HG03521 (cell line): Measurements from ENCODE around the gene MAST3.
A peak's percentile ranks its signal among the peaks of the same experiment; 100 is the strongest.

Experiments
- ATAC-seq: cut with Tn5 transposase; IDR thresholded peaks from one replicate; pipeline ENCODE4 v1.9.1; 2021; ENCODE audit warnings: mild to moderate bottlenecking, moderate library complexity; ENCODE audit not compliant: unreplicated experiment

The MAST3 gene

DNA sequence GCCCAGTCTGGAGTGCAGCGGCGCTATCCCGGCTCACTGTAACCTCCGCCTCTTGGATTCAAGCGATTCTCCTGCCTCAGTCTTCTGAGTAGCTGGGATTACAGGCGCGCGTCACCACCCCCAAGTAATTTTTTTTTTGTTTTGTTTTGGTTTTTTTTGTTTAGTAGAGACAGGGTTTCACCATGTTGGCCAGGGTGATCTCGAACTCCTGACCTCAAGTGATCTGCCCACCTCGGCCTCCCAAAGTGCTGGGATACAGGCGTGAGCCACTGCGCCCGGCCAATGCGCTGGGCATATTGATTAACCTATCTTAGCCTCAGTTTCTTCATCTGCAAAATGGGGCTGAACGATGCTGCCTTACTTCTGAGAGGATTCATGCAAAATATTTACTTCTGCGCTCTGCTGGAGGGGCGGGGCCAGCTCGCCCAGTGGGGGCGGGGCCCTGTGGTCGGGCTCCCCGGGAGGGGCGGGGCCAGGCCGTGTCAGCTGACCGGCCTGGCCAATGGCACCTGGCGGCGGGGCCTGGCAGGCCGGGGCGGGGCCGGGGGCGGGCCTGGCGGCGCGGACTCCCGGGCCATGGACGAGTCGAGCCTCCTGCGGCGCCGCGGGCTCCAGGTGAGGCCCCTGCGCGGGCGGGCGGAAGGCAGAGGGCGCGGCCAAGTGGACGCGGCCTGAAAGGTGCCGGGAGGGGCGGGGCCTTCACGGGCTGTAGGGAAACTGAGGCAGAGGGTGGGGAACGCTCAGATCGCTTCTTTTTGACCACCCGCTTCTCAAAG is at the start of gene MAST3:
TSS of gene MAST3 (plus strand) at position 562 of the 776 bp plus-strand sequence. CDS start at position 577, 15 bp downstream.
- peak; percentile 73 for ATAC-seq

DNA sequence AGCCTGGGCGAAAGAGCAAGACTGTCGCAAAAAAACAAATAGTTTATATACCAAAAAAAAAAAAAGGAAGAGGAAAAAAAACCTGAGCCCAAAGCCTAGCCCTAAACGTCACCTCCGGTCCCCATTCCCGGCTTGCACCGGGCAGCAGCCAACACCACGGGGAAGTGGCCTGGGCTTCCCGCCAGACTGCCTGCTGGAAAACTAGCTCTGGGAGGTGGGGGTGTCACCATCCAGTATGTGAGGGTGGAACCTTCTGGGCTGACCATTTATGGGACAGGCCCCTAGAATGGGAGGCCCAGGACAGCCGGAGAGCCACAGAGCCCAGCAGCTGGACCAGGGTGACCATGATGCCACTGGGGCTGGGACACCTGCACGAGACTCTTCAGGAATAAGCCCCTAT is 48.2 kb upstream of the MAST3 start:
- ATAC-seq, result no peak

DNA sequence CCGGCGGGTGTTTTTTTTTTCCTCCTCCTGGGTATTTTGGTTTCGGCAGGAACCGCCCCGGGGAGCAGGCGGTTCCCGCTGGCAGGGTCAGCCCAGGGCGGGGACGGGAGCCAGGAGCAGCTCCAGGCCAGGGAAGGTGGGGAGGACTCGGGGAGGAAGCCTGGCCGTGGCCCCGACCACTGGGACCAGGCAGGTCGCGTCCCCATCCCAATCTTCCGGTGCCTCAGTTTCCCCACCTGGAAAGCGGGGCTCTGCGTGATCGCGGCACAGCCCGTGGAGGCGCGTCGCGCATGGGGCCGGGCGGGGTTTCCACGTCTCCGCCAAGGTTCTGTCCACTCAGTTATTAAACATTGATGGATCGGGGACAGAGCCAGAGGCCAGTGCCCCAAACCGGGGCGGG is 45.7 kb upstream of the MAST3 start:
- ATAC-seq, result no peak

DNA sequence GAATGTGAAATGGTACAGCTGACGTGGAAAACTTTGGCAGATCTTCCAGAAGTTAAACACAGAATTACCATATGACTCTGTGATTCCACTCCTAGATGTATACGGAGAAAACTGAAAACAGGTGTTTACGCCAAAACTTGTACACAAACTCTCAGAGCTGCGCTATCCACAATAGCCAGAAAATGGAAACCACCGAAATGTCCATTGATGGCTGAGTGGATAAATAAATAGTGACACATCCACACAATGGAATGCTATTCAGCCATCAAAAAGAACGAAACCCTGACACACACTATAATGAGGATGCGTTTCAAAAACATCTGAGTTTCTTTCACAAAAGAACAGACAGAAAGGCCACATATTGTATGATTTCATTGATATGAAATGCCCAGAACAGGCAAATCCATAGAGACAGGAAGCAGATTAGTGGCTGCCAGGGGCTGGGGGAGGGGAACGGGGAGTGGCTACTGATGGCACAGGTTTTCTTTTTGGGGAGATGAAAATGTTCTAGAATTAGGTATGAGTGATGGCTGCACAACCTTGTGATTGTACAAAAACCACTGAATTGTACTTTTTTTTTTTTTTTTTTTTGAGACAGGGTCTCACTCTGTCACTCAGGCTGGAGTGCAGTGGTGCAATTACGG is 43.9 kb upstream of the MAST3 start:
- no peak for ATAC-seq

DNA sequence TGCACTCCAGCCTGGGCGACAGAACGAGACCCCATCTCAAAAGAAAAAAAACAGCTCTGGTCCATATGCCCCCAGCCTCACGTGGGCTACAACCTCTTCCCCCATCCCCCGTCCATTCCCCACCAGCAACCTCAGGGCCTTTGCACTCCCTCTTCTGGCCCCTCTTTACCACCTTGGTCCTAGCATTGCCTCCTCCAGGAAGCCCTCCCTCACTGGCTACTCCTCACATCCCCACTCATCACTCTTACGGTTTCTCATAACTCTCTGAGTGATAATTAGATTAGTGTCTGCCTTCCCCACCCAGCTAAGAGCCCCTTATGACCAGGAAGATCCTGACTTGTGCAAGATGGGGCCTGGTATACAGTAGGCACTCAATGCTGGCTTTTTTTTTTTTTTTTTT is 41.6 kb upstream of the MAST3 start:
- no peak for ATAC-seq

DNA sequence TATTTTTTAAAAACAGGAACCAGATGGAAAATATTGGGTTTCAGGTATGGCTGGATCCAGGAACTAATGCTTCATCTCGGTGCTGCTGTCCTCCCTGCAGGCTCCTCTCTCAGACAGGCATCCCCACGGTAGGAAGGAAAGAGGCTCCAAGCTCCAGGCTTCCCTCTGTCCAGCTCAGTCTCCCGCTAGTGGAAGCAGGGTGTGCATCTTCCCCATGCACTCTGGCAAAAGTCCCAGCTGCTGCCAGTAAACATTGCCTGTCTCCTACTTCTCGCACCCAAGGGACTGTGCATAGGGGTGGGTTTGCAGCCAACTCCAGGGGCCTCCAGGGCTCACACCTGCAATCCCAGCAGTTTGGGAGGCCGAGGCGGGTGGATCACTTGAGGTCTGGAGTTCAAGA is 40.0 kb upstream of the MAST3 start:
- ATAC-seq, result no peak

DNA sequence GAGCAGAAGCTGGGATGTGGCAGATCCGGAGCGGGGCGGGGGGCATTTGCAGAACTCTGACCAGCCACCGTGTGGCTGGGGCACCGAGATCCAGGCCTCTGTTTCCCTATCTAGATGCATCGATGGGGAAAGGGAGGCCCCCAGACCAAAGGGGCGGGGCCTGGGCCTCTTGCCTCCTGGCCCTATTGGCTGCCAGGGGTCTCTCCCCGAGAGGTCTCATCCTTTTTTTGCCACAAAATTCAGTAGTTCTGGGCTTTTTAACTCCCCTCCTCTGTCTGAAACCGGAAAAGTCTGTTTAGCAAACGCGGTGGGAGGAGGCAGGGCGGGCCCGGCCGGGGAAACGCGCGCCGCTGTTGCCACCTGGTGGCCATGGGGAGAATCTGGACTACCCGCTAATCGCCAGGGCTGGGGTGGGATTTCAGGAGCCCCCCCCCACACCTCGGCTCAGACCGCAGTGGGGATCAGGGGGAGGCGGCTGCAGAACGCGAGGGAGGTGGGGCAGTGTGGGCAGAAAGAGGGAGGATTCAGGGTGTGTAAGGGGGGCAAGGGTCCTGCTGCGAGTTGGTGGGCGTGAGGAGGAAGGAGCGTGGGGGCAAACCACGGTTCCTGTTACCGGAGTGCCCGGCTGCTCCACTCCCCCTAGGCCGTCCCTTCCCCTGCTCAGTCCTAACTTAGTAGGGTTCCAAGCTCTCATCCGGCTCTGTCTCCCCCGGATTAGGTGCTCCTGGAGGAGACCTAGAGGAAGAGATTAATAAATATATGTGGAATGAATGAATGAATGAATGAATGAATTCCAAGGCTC is 39.2 kb upstream of the MAST3 start:
- ATAC-seq, result no peak

DNA sequence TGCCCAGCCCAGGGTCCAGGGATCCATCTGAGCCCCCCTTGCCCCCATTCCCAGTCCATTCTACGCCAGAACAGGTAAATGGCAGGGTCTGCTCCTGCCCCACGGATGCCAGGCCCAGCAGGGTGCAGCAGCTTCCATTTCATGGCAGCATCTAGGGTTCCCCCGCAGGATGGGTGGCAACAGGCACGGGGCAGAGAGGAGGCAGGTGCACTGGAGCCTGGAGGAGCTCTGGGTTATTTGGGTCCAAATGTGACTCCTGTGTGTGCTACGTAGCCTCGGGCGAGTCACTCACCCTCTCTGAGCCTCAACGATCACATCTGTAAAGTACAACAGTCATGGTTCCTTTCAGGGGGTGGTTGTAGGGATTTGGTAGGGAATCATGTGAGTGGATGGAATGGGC is 38.3 kb upstream of the MAST3 start:
- no peak for ATAC-seq

DNA sequence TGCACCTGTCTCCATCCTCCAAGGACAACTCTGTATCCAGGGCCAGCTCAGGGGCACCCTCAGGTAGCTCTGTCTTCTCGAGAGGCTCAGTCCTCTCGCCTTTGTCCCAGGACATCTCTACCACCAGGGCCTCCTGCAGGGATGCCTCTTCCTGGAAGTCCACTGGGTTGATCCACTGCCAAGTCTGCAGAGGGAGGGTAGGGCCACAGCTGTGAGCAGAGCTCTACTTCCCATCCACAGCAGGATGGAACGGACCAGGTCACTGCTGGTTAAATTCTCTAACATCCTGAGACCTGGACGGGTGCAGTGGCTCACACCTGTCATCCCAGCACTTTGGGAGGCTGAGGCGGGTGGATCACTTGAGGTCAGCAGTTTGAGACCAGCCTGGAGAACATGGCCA is 37.7 kb upstream of the MAST3 start:
- ATAC-seq, result no peak

DNA sequence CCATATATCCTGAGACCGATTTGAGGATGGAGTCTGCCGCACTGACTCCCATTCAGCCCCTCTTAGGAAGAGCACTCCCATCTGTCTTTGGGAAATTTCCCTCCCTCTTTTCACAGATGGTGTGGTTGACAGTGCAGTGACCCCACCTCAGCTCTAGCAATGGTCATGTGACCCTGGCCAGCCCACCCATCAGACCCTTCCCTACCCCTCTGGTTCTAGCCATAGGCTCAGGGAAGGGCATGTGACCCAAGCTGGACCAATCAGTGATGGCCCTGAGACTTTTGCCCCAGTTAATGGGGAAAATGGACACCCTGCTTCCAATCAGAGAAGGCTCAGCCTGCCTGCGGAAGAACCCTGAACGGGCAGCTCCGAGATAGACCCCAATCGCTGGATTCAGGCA is 37.1 kb upstream of the MAST3 start:
- no peak for ATAC-seq

DNA sequence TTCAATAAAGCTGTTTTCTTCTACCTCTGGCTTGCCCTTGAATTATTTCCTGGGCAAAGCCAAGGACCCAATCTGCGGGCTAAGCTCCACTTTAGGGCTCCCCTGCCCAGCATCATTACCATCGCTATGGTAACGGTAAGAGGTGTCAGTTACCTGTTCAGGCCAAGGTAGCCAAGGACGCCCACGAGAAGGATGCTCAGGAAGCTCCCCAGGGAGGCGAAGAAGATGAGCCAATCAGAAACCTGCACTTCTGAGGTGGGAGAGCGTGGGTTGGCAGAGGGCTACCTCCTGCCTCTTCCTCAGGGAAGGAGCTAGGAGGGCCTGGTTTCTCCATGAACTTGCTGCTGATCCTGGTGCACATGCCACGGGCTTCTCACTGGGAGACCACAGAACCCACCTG is 35.5 kb upstream of the MAST3 start:
- ATAC-seq, result no peak

DNA sequence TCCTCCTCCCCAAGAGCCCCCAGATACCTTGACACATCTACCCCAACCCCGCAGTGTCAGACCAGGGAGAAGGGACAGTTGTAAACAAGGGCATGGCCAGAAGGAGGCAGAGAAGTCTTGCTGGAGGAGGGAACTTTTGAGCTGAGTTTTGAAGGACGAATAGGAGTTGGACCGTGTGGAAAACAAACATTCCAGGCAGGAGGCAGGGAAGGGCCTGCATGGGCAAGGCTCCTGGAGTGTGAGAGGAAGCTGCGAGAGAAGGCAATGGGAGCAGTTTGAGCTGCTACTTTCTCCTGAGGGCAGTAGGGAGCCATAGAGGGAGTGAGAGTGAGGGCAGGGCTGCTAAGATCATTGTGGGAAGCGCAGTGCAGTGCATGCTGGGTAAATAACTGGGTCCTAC is 34.1 kb upstream of the MAST3 start:
- no peak for ATAC-seq

DNA sequence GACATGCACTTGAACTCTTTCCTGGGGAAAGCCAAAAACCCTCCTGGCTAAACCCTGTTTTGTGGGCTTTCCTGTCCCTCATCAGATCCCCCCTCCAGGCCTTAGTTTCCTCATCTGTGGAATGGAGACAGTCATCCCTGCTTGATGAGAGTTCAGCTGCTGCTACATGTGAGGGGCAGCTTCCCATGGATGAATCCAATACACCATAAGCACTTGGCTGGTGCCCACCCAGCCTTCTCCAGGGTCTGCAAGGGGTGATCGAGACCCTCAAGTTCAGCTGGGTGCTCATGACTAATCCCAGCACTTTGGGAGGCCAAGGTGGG is 32.4 kb upstream of the MAST3 start:
- ATAC-seq, result no peak

DNA sequence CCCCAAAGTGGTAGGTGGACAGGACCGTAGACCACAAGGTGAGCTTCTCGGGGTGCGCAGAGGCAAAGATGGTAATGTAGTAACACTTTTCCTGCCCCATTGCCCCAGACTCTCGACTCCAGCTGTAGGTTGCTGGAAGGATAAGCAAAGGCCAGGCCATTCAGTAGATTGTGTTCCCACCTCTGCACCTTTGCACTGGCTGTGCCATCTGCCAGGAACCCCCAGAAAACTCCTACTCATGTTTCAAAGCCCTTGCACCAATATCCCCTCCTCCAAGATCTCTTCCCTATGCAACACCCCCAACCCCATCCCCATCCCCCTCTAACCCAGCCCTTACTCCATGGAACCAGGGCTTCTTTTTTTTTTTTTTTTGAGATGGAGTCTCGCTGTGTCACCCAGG is 29.2 kb upstream of the MAST3 start:
- no peak for ATAC-seq

DNA sequence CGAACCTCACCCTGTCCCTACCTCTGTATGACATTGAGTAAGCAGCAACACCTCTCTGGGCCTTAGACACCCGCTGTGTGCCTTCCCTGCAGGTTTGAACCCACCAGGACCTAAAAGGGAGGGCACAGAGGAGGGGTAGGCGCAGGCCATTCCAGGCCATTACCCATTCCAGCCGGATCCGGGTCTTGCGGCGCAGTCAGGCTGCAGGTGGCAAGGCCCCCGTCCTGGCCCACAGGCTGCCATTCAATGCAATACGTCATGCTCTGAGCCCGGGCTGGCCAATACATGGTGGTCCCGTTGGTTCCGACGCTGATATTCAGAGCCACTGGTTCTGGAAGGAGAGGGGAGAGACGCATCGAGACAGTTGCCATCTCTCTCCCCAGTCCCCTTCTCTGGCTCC is 28.2 kb upstream of the MAST3 start:
- ATAC-seq, result no peak

DNA sequence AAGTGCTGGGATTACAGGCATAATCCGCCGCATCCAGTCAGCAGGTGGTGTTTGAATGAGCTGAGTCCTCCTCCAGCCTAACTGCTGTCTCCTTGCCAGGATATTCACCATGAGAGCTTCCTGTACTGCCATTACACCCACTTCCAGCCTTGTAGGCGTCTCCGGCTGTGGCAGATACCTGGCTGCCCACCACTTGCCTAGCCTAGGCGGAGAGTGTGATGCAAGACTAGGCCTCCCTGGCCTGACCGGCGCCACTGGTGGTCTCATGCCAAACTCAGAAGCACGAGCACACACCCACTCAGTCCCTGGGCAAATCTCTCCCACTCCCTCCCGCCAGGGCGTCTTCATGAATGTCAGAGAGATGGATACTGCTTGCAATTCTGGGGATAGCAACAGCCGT is 27.4 kb upstream of the MAST3 start:
- ATAC-seq, result no peak

DNA sequence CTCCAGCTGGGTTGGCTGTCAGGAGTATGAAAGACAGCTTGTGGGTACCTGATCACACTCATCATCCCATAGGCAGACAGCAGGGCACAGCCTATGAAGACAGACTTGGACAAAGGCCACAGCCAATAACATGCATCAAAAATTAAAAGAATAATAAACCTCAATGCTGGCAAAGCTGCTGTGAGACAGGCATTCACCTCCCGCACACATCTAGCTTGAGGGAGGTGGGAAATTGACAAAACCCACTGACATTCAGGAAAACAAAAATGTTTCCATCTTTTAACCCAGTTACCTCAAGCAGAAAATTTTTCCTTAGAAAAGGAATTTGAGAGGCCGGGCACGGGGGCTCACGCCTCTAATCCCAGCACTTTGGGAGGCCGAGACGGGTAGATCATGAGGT is 25.2 kb upstream of the MAST3 start:
- ATAC-seq, result no peak

DNA sequence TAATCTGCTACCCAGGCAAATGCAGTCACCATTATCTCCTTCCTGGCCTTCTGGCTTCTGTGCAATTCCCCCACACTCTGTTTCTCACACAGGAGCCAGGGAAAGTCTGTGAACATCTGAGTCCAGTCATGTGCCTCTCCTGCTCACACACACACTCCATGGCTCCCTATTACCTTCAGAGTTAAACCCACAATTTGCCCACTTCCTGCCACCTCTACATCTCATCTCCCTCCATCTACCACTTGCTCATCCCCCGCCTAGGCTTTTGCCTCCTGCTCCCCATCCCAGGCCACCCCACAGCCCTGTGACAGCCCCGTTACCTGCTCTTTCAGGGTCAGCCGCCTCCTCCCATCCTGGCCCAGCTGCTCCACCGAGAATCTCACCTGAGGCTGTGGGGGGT is 24.4 kb upstream of the MAST3 start:
- ATAC-seq, result no peak

DNA sequence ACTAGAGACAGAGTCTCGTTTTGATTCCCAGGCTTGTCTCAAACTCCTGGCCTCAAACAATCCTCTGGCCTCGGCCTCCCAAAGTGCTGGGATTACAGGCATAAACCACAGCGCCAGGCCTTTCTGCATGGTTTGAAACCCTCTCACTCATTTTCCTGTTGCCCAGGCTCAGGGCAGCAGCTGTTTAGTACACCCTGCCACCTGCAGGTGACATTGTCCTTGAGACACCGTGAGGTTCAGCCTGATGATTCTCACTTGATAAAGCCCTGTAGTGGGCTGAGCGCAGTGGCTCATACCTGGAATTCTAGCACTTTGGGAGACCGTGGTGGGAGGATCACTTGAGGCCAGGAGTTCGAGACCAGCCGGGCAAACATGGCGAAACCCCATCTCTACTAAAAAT is 23.4 kb upstream of the MAST3 start:
- no peak for ATAC-seq

DNA sequence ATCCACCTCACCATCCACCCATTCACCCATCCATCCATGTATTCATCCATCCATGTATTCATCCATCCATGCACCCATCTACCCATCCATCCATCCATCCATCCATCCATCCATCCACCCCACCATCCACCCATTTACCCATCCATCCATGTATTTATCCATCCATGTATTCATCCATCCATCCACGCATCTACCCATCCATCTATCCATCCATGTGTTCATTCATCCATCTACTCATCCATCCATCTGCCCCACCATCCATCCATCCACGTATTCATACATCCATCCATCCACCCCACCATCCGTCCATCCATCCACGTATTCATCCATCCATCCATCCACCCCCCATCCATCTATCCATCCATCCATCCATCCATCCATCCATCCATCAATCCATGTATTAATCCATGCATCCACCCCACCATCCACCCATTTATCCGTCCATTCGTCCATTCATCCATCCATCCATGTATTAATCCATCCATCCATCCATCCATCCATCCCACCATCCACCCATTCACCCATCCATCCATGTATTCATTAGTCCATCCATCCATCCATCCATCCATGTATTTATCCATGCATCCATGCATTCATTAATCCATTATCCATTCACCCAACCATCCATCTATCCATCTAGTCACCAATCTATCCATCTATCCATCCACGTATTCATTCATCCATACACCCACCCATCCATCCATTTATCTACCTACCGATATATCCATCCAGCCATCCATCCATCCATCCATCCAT is 13.5 kb upstream of the MAST3 start:
- no peak for ATAC-seq

DNA sequence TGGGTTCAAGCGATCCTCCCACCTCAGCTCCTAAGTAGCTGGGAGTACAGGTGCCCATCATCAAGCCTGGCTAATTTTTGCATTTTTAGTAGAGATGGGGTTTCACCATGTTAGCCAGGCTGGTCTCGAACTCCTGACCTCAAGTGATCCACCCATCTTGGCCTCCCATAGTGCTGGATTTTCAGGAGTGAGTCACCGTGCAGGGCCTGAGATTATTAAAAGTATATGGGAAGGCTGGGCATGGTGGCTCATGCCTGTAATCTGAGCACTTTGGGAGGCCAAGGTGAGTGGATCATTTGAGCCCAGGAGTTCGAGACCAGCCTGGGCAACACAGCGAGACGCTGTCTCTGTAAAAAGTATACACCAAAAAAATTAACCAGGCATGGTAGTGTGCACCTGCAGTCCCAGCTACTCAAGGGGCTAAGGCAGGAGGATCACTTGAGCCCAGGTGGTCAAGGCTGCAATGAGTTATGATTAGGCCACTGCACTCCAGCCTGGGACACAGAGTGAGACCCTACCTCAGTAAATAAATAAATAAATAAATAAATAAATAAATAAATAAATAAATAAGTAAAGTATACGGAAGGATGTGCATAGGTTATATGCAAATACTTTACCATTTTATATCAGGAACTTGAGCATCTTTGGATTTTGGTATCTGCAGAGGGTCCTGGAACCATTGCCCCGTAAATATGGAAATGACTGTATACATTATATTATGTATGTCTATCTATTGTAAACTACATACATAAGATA is 11.7 kb upstream of the MAST3 start:
- ATAC-seq, result no peak
